NCI-H128 (cell line): Measurements from ENCODE around the gene LTB4R.

Experiments
- DNase-seq: peaks from one replicate; lab custom pipeline; 2025; ENCODE audit not compliant: unreplicated experiment; lab: John Stamatoyannopoulos, UW

Gene LTB4R

DNA sequence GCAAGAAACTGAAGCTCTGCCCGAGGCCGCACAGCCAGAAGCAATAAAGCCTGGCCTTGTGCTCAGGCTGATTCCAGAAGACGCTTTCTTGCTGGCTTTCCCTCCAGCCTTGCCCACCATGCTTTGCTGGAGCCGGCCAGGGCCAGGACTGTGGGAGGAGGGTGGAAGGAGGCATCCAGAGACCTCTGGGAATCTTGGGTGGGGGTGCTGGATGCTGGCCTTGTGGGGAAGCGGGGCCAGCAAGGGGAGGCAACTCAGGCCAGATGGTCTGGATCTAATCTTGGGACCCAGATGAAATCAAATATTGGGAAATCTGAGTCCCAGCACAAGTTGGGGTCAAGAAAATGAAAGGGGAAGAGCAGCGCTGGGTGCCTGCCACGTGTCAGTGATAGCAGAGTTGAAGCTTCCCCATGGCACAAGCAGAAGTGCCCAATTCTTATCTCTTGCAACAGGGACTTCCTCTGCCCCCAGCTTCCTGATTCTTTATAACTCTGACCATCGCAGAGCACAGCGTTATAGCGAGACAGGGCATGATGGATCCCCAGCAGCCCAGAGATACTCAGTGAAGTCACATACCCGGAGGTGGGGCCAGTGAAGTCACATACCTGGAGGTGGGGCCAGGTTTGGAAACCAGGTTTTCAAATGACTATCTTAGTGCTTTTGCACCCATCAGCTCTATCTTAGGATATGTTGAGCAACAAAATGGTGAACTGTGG is 33.5 kb upstream of the LTB4R start:
- DNase-seq = no peak

DNA sequence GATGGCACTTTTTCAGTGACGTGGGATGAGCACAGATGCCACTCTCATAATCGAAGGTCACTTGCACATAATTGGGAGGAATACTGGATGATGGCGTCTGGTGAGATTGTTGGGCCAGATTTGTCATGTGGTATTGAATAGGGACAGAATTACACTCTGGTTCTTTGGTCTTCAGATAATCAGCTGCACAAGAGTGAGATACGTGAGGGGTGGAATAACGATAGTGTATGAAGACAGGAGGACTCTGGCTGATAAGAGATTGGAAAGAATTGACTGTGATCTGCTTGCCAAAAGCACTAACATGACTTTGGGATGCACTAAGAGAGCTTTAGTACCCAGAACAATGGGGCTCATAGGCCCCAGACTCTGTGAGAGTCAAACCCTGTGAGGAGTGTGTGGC is 32.9 kb upstream of the LTB4R start:
- DNase-seq = no peak

DNA sequence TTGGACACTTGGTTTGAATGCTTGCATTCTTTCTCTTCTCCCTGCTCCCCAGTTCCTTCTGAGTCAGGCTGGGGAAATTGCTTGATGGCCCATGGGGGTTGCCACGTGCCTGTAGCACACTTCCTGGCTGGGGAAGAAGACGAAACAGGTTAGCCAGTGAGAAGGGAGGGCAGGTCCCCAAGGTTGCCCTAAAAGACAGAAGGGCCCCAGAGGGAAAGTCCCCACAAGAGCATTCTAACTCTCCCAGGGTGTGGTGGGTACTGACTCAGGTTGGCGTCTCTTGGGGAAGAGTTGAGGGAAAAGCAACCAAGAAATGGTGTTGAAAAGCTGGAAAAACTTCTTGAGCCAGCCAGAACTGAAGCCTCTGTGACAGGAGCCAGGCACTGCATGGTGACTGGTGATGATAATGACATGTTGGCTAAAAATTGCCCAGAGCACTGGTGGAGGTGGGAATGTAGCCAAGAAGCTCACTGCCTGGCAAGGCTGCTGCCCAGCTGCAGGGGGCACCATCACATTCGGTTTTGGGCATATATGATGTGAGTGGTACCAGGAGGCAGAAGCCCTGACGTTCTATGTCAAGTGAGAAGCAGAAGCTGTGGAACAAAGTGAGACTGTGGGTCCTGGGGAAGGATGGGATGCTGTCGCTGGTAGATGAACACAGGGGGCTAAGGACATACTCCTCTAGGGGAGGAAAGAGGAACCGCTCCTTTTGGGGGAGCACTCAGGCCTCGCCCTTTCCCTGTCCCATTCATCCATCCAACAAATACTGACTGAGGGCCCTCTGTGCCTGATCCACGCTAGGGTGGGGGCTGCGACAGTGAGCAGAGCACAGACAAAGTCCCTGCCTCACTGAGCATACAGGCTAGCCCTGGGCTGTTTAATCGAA is 31.8 kb upstream of the LTB4R start:
- no peak for DNase-seq

DNA sequence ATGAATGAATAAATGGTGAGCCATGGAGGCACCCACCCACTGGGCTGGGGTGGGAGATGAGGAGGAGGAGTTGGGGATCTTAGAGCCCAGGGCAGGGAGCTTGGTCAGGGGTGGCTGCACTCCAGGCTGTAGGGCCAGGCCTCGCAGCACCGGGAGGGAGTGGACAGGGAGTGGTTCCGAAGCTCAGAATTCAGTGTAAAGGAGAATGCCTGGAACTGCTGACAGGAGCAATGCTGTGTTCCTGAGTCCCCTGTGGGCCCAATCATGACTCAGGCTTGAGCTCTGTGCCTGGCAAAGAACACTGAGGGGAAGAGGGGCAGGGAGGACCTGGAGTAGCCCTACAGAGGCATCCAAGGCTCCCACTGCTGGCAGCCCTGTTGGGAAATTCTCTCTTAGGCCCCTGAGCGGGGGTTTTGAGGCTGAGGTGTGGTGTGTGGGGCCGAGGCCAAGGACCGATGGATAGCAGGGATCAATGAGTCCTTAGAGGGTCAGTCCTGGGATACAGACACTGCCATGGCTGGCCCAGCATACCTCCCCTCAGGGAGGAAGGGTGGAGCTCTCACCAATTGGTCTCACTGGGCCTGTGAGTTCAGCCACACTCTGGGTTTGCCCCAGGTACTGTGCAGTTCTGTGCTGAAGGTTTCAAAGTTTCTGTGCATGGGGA is 30.4 kb upstream of the LTB4R start:
- DNase-seq = no peak

DNA sequence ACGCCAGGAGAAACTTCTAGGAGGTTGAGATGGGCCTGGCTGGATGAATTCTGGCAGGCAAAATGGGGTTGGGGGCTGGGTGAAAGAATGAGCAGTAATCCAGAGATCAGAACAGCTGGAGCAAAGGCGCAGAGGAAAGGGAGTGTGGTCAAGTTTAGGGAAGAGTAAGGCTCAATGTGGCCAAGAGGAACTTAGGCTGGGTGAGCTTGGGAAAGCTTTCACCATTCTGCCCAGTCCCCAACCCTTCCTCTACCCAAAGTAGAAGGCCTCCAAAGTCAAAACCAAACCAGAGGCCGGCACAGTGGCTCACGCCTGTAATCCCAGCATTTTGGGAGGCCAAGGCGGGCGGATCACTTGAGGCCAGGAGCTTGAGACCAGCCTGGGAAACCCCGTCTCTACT is 29.7 kb upstream of the LTB4R start:
- DNase-seq = no peak

DNA sequence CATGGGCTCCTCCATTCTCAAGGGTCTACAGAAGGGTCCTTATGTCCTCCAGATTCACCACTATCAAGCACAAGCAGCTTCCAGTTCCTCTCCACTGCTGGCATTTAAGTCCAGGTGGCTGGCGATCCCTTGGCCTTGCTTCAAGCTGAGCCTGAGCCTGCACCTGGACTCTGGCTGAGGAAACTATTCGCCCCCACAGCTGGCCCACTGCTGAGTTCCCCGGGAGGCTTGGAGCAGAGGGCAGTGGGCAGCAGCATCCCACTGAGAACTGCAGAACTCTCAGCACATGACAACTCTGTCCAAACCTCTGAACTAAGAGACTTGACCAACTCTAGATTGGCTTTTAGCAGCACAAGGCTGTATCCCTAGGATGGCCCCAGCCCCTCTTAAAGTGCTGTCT is 28.6 kb upstream of the LTB4R start:
- DNase-seq = no peak

DNA sequence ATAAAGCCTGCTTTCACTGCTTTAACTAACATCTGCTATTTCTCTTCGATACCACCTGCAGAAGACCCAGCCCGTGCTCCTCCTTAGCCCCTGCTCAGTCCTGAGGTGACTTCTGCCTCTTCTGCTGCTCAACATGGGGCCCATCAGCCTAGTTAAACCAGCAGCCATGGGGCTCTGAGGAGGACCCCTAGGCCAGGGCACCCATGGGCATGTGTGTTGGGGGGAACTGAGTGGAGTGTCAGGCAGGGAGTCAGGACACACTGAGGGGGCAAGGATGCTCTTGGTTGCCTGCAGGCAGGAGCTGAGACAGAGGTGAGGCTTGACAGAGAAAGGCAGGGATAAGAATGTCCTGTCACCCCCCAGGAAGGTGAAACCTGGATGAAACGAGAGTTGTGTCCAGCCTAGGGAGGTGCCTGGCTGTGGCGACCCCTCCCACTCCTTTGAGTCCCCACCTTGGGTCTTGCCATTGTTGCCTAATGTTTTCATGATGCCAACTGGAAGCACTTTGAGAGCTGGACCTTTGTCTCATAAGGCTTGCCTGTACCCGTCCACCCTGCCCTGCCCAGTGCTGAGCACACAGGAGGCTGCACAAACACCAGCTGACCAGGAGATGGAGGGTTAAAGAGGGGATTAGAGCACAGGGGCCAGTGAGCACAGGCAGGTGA is 27.4 kb upstream of the LTB4R start:
- no peak for DNase-seq

DNA sequence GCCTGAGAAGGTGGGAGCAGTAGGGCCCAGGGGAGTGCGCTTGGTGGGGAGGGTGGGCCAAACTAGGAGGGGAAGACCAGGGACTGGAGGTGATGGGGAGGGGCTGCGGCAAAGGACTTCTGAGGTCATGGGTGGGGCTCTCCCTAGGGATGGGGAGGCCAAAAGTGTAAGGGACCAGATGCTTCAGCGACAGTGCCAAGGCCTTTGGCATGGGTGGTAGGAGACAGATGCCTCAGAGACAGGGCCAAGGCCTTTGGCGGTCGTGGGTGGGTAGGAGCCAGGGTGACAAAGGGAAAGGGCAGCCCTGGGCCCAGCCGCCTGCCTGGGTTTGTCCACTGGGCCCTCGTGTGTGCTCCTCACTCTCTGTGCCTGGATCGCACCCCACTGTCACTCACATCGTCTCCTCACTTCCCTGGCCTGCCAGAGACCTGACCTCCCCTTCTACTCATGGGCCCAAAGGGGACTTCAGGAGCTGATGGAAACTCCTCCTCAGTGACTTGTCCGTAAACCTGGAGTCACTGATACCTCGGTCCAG is 26.7 kb upstream of the LTB4R start:
- DNase-seq = no peak

DNA sequence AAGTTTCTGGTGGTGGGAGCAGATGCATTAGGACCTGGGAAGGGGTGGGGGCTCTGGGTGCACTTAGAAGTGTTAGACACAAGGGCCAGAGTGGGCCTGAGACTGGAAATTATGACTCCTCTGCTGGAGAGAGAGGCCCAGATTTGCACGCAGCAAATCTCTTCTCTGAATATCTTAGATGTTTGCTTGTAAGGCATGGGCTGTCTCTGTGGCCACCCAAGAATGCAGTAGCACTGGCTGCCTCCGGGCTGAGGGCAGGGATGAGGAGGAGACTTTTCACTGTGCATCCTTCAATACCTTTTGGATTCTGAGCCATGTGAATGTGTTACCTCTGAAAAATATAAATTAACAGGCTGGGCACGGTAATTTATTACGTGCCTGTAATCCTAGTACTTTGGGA is 26.0 kb upstream of the LTB4R start:
- no peak for DNase-seq

DNA sequence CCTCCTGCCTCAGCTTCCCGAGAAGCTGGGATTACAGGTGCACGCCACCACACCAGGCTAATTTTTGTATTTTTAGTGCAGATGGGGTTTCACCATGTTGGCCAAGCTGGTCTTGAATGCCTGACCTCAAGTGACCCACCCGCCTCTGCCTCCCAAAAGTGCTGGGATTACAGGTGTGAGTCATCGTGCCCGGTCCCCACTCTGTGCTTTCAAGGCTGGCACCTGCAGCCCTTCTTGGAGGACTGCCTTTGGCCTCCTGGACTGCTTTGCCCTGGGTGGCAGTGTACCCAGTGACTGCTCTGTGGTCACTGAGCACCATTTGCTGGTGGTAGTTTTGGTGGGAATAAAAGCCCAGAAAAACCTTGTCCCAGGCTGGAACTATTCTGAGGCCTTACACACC is 24.3 kb upstream of the LTB4R start:
- DNase-seq = no peak

DNA sequence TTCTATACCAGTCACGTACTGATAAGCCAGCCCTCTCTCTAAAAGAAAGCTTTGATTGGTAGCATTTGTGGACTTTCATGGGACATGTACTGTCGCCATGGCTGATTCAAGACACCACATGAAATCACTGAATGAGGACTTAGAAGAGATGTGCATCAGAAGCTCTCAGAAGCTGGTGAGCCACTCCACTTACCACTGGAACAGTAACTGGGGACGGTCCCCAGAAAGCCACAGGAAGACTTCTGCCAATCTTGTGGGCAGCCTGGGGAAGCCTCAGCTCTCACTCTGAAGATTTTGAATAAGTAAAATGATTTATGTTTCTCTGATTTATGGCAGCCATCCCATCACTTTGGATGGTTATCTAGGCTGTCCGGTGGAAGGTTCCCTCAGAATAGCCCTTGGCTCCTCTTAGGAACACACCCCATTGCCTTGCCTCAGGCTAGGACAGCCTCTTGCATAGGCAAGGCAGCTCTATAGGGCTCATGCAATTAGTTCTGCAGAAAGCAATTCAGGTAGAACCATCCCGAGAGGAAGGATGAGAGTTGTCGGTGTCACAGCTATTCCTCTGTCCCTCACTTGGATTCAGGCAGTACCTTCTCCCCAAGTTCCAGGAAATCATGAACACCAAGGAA is 21.5 kb upstream of the LTB4R start:
- no peak for DNase-seq

DNA sequence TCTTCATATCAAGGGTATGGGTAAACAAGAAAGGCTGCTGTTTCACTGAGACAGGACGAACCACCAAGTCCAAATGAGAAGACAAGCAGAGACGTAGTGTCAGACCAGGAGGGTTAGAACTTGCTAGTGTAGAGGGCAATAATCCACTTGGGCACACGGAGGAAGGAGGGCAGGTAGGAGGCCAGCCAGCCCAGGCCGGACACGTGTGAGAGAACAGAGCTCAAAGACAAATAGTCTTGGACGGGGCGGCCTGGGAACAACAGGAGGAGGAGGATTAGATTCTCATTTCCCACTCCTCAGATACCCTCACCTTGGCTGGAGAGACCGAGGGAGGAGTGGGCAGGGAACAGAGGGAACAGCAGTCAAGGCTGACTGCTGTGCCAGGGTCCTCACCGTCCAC is 20.6 kb upstream of the LTB4R start:
- no peak for DNase-seq

DNA sequence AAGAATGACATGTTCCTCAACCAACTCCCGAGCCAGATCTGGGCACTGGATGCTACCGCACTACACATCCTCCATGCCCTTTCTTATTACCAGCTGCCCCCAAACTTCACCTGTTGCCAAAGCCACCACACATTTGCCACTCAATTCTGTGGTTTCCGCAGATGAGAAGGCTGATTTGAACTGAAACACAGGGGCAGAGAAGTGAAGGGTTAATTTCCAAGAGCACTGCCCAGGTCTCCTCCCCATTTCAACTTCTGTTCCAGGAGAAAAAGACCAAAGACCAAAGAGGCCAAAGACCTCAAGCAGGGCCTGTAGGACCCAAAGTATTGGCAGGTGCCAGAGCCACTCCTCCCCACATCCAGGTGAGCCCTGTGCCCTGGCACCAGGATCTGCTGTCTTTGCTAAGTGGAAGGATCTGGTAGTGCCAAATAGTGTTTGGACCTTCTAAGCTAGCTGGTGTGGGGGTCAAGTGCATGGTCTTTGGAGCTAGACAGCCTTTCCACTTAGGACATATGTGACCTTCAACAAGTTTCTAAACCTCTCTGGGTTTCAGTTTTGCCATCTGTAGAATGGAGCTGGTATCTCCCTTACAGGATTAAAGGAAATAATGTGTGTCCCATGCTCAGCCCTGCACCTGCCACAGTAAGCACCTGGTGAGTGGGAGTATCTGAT is 19.7 kb upstream of the LTB4R start:
- no peak for DNase-seq

DNA sequence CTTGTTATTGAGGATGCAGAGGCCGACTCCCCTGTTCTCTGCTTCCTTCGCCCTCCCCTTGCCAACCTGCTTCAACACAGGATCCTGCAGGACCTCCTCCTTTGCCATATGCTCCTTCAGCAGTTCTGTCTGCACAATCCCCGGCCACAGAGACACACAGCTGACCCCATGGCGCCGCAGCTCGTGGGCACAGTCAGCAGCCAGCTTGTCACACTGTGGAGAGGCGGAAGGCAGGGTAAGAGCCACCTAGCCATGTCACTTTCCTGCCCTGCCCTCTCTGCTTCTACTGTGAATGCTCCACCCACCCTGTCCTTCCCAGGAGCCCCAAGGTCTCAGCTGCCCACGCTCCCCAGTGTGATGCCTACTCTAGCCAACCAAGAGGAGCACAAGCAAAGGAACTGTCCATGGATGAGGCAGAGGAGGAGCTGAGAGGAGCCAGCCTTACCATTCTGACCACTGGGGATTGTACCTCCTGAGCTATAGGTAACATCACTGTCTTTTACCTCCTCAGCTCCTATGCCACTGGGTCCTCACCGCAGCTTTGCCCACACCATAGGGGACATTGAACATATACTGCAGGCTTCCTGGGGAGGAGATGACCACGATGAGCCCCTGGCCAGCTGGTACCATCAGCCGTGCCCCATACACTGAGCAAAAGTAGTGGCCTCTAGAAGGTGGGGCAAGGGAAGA is 19.0 kb upstream of the LTB4R start:
- no peak for DNase-seq

DNA sequence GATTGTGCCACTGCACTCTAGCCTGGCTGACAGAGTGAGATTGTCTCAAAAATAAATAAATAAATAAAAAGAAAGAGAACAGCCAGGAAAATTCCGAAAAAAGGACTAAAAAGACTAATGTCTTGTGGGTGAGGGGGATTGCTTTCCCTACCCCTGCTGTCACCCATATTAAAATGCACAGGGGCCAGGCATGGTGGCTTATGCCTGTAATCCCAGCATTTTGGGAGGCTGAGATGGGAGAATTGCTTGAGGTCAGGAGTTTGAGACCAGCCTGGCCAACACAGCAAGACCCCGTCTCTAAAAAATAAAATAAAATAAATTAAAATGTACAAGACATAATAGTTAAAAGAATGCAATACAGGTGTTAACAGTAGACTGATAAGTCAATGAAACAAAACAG is 17.8 kb upstream of the LTB4R start:
- DNase-seq = no peak

DNA sequence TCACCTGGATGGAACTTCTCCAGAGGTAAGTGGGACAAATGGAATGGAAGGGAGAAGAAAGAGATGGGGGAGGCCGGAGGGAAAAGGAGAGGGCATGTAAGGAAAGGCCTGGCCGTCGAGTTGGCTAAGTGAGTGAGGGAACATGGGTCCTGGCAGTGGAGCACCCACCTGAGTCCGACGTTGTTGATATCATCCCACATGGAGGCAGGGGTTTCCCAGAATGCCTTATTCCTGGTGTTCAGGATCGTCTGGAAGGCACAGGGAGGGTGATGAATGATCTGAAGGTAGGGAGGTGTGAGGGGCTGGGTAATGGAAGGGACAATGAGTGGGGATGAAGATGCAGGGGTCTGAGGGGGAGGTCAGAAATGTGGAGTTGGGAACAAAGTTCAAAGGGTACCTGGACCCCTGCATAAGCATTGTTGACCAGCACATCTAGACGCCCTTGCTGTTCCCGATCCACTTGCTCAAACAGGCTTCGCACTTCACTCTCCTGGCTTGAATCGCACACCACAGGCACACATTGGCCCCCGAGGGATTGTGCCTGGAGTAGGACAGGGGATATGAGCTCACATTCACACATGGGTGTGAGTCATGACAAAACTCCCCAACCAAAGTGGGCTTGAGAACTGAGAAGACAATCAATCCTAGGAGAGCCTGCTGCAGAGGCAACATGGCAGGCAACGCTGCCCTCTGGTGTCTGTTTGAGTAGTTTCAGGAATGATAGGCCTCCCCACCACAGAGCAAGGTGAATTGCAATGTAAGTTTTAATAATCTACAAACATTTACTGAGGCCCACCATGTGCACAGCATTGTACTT is 14.8 kb upstream of the LTB4R start:
- DNase-seq = no peak

DNA sequence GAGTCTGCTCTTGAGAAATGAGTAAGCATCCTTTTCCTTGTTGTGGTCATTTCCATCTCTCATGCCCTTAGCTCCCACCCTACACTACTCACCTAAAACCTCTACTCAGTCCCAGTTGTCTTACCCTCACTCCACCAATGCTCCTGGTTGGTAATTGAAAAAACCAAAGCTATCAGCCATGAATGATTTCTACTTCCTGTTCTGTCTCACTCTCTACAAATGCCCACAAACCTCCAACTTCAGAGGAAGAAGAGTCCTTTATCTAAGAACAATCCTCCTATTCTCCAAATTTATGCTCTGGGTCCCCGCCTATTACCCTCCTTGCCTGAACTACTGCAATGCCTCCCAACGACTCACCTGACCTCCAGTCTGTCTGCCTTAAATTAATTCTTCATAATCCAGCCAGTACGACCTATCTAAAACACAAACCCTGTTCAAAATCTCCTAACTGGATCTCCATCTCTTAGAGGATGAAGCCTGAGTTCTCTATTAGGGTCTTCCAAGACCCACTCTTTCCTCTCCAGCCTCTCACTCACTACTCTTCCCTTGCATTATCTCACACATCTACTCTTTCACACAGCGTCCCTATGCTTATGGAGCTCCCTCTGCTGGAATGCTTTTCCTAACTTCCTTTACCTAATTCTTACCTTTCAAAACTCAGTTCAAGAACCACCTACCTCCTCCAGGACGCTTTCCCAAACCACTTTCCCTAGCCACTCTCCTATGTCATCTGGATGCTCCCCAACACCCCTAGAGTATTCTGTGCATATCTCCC is 13.9 kb upstream of the LTB4R start:
- DNase-seq = no peak

DNA sequence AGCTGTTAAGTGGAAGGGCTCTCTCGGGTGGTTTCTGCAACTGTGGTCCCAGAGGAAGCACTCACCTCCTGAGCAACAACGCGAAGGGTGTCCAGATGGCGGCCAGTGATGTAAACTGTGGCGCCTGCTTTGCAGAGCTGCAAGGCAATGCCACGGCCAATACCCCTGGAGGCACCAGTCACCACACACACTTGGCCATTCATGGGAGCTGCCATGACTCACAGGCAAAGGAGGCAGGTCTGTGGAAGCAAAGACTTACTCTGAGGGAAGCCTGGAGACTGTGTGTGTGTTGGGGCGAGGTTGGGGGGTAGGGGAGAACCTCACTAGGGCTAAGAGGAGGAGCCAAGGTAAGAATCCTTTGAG is 12.4 kb upstream of the LTB4R start:
- no peak for DNase-seq
